ENCODE measurements around the gene SLC29A4.
"Not testable (repeated sequence)": the region's sequence is repeated elsewhere in the genome, so short reads cannot be mapped to it uniquely, and the experiment has no call there.

The SLC29A4 gene

DNA sequence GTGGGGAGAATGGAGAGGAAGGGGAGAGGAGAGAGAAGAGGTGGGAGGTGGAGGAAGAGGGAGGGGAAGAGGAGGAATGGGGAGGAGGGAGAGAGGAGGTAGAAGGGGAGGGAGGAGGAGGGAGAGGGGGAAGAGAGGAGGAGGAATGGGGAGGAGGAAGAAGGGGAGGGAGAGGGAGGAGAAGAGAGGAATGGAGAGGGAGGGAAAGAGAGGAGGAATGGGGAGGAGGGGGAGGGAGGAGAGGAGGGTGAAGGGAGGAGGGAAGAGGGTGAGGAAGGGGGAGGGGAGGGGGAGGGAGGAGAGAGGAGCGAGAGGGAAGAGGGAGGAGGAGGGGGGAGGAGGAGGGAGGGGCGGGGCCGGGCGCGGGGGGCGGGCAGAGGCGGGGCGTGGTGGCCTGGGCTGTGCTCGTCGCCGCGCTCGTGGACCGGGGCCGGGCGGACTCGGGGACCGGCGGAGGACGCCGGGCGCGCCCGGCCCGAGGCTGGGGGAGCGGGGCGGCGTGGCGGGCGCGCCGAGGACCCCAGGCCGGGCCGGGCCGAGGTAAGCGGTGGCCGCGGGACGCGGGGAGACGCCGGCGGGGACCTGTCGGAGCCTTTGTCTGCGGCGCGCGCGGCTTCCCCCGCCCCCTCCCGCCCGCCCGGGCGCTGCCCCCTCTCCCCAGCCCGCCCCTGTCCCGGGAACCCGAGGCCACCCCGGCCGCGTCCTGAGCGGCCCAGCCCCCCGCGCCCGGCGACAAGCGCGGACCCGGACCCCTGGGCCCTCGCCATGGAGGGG is at the start of gene SLC29A4:
TSS of gene SLC29A4 (plus strand) at position 401 of the 774 bp plus-strand sequence. CDS start 4,874 bp downstream, outside the sequence.
- in situ Hi-C loops (cut with MboI; ENCODE audit: low sequenced_read_pairs), result no loop called here

GRCh38 chr7:5234852-5235831 is 47.6 kb upstream of the SLC29A4 start:
- in situ Hi-C loops (cut with MboI; ENCODE audit: low sequenced_read_pairs), result no loop called here

GRCh38 chr7:5237286-5237685 is 45.5 kb upstream of the SLC29A4 start:
- in situ Hi-C loops (cut with MboI; ENCODE audit: low sequenced_read_pairs), result no loop called here

GRCh38 chr7:5238500-5238899 is 44.2 kb upstream of the SLC29A4 start:
- in situ Hi-C loops (cut with MboI; ENCODE audit: low sequenced_read_pairs), result no loop called here

GRCh38 chr7:5243261-5243660 is 39.5 kb upstream of the SLC29A4 start:
- in situ Hi-C loops (cut with MboI; ENCODE audit: low sequenced_read_pairs), result no loop called here

GRCh38 chr7:5248201-5248885 is 34.4 kb upstream of the SLC29A4 start:
- in situ Hi-C loops (cut with MboI; ENCODE audit: low sequenced_read_pairs), result no loop called here

DNA sequence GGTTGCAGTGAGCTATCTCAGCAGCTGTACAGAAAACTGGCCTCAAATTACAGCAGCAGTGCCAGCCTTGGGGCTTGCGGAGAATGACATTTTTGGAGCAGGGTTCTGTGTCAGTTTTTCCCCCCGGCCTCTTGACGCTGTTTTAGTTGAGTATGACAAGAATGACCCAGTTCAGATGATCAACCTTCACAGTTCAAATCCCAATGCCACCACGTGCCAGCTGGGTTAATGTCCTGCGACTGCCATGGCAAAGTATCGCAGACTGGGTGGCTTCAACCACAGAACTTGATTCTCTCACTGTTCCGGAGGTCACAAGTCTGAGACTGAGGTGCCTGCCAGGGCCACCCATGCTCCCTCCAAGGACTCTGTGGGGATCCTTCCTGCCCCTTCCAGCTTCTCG is 32.0 kb upstream of the SLC29A4 start:
- in situ Hi-C loops (cut with MboI; ENCODE audit: low sequenced_read_pairs), result not testable (repeated sequence)

DNA sequence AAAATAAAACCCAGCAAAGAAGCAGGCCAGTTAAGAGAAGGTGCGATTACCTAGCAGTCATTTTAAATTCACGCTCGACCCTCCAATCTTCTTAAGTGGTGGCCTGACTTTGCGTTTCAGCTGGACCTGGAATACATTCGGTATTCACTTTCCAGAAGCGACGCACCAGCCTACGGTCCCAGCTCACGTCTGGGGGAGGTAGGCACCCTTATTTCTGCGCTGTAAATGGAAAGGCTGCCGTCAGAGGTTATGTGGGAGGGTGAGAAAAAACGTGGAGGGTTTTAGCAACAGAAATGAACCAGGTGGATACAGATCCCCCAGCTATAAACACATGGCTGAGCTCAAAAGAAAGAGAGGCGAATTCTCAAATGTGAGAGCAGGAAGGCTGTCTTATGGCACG is 29.2 kb upstream of the SLC29A4 start:
- in situ Hi-C loops (cut with MboI; ENCODE audit: low sequenced_read_pairs), result not testable (repeated sequence)

- in situ Hi-C loops (cut with MboI; ENCODE audit: low sequenced_read_pairs), result not testable (repeated sequence)
Measured at GRCh38 chr7:5254371-5254770, 28.4 kb upstream of the SLC29A4 start.

DNA sequence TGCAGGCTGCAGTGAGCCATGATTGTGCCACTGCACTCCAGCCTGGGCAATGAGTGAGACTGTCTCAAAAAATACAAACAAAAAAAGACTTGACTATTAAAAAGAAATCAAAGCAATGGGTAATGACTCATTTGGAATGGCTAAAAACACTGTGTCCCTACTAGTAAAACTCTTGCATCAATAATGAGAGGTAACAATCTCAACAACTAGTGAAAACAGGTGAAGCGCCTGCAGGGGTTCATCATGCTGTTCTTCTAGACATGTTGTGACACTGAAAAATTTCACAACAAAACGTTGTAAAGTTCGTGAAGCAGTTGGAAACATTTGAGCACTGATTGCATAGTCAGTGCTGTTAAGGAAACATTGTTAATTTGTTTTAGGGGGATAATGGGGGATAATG is 26.9 kb upstream of the SLC29A4 start:
- in situ Hi-C loops (cut with MboI; ENCODE audit: low sequenced_read_pairs), result no loop called here

DNA sequence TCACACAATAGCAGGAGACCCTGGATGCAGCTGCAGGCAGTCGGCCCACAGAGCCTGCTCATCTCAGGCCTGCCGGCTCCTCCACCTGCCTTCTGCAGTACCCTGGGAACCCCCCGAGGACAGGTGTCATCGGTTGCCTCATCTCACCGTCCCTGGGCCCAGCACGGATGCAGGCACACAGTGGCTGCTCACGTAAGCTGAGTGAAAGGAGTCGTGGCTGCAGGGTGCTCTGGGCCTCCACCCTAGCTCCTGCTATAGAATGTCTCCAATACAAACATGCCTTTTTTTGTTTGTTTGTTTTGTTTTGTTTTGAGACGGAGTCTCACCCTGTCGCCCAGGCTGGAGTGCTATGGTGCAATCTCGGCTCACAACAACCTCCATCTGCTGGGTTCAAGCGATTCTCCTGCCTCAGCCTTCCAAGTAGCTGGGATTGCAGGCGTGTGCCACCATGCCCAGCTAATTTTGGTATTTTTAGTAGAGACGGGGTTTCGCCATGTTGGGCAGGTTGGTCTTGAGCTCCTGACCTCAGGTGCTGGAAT is 22.1 kb upstream of the SLC29A4 start:
- in situ Hi-C loops (cut with MboI; ENCODE audit: low sequenced_read_pairs), result not testable (repeated sequence)

DNA sequence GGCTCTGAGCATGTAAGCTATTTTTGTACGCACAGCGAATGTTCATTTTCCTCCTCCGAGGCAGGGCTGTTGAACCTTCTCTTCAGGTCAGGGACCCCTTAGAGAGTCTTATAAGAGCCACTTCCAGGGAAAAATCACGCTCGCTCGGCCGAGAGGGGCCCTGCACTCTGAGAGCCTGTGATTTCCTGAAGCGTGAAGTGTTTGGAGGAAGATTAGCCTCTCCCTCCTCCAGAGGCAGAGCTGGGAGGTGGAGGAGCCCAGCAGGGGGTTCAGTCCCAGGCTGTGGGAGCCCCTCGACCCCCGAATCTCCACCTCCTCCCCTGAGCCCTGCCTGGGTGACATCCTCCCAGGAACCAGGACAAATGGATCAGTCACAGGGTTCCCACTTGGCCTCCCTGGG is 19.7 kb upstream of the SLC29A4 start:
- in situ Hi-C loops (cut with MboI; ENCODE audit: low sequenced_read_pairs), result not testable (repeated sequence)

- in situ Hi-C loops (cut with MboI; ENCODE audit: low sequenced_read_pairs), result no loop called here
Measured at GRCh38 chr7:5265320-5266190, 17.2 kb upstream of the SLC29A4 start.

GRCh38 chr7:5266191-5267028 is 16.3 kb upstream of the SLC29A4 start:
- in situ Hi-C loops (cut with MboI; ENCODE audit: low sequenced_read_pairs), result no loop called here

- in situ Hi-C loops (cut with MboI; ENCODE audit: low sequenced_read_pairs), result not testable (repeated sequence)
Measured at GRCh38 chr7:5267829-5268228, 14.9 kb upstream of the SLC29A4 start.

- in situ Hi-C loops (cut with MboI; ENCODE audit: low sequenced_read_pairs), result not testable (repeated sequence)
Measured at GRCh38 chr7:5269992-5270657, 12.6 kb upstream of the SLC29A4 start.

- in situ Hi-C loops (cut with MboI; ENCODE audit: low sequenced_read_pairs), result no loop called here
Measured at GRCh38 chr7:5270788-5271187, 12.0 kb upstream of the SLC29A4 start.

GRCh38 chr7:5273831-5274405 is 8.8 kb upstream of the SLC29A4 start:
- in situ Hi-C loops (cut with MboI; ENCODE audit: low sequenced_read_pairs), result not testable (repeated sequence)
